ENCODE measurements around the gene DCUN1D2. TPM values are rescaled to one million over a fixed set of nuclear protein-coding genes. Genes with fewer than 3 reads are reported as not detected.

Gene DCUN1D2
- total and polyA plus RNA-seq, 10 of the 15 experiments (the other 5 are each of a cell fraction or from before 2014, with no cell fraction given), result 2.5 to 23.6 (median 9.3) TPM

GRCh38 chr13:113498905-113499304 is 8.4 kb upstream of the DCUN1D2 start:
- SMC1A ChIA-PET (ENCODE audit: uncharacterized antibody, unreplicated experiment), result no interaction called here
- CTCF ChIA-PET, result interaction anchor here (0.9 kb wide), 1 partner anchor 48 kb away, joined by 3 read pairs; no protein-coding TSS in a partner anchor
- DNase-seq (ENCODE audit: low read depth, low spot score), result no peak
- POLR2A ChIA-PET, result no interaction called here
- no TSS peak for BruUV-seq (replicated peaks)
- FAIRE-seq, result no peak
- TF ChIP-seq YBX1 (IDR thresholded peaks at IDR 0.05) (no peak), ETV6 (conservative IDR thresholded peaks at IDR 0.05 in 1 of 2, IDR thresholded peaks at IDR 0.05 in 1 of 2; ENCODE audit: borderline replicate concordance in 1 of 2, low read depth in 1 of 2) (no peak), BCL3 (IDR thresholded peaks at IDR 0.05; ENCODE audit: borderline replicate concordance, insufficient read depth, low read depth, low read length, poor library complexity, severe bottlenecking) (no peak), FOS (IDR thresholded peaks at IDR 0.05; ENCODE audit: borderline replicate concordance, extremely low read depth, insufficient read length) (no peak), NFIC (IDR thresholded peaks at IDR 0.05; ENCODE audit: low read depth, low read length) (no peak), CHD1 (IDR thresholded peaks at IDR 0.05; ENCODE audit: low read depth, low read length) (no peak), RELB (IDR thresholded peaks at IDR 0.05; ENCODE audit: low read depth) (no peak), CBX3 (IDR thresholded peaks at IDR 0.05; ENCODE audit: borderline replicate concordance, low read depth) (no peak), SRF (IDR thresholded peaks at IDR 0.05; ENCODE audit: low read depth in 2 of 2, low read length in 2 of 2) (no peak)
- TF ChIP-seq, protein P1, sequence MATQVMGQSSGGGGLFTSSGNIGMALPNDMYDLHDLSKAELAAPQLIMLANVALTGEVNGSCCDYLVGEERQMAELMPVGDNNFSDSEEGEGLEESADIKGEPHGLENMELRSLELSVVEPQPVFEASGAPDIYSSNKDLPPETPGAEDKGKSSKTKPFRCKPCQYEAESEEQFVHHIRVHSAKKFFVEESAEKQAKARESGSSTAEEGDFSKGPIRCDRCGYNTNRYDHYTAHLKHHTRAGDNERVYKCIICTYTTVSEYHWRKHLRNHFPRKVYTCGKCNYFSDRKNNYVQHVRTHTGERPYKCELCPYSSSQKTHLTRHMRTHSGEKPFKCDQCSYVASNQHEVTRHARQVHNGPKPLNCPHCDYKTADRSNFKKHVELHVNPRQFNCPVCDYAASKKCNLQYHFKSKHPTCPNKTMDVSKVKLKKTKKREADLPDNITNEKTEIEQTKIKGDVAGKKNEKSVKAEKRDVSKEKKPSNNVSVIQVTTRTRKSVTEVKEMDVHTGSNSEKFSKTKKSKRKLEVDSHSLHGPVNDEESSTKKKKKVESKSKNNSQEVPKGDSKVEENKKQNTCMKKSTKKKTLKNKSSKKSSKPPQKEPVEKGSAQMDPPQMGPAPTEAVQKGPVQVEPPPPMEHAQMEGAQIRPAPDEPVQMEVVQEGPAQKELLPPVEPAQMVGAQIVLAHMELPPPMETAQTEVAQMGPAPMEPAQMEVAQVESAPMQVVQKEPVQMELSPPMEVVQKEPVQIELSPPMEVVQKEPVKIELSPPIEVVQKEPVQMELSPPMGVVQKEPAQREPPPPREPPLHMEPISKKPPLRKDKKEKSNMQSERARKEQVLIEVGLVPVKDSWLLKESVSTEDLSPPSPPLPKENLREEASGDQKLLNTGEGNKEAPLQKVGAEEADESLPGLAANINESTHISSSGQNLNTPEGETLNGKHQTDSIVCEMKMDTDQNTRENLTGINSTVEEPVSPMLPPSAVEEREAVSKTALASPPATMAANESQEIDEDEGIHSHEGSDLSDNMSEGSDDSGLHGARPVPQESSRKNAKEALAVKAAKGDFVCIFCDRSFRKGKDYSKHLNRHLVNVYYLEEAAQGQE (IDR thresholded peaks at IDR 0.05; ENCODE audit: low read depth, low read length), result no peak
- TF ChIP-seq, protein P2, sequence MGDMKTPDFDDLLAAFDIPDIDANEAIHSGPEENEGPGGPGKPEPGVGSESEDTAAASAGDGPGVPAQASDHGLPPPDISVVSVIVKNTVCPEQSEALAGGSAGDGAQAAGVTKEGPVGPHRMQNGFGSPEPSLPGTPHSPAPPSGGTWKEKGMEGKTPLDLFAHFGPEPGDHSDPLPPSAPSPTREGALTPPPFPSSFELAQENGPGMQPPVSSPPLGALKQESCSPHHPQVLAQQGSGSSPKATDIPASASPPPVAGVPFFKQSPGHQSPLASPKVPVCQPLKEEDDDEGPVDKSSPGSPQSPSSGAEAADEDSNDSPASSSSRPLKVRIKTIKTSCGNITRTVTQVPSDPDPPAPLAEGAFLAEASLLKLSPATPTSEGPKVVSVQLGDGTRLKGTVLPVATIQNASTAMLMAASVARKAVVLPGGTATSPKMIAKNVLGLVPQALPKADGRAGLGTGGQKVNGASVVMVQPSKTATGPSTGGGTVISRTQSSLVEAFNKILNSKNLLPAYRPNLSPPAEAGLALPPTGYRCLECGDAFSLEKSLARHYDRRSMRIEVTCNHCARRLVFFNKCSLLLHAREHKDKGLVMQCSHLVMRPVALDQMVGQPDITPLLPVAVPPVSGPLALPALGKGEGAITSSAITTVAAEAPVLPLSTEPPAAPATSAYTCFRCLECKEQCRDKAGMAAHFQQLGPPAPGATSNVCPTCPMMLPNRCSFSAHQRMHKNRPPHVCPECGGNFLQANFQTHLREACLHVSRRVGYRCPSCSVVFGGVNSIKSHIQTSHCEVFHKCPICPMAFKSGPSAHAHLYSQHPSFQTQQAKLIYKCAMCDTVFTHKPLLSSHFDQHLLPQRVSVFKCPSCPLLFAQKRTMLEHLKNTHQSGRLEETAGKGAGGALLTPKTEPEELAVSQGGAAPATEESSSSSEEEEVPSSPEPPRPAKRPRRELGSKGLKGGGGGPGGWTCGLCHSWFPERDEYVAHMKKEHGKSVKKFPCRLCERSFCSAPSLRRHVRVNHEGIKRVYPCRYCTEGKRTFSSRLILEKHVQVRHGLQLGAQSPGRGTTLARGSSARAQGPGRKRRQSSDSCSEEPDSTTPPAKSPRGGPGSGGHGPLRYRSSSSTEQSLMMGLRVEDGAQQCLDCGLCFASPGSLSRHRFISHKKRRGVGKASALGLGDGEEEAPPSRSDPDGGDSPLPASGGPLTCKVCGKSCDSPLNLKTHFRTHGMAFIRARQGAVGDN (IDR thresholded peaks at IDR 0.05), result no peak
- WGBS (ENCODE audit: insufficient coverage, insufficient replicate concordance, low lambda C conversion rate, missing lambda C conversion rate), result 95% methylated on average over 6 of the region's 6 CpGs
- no peaks in the 10 kb centered on the region for H3K27me3 ChIP-seq (replicated peaks in 1 of 2; ENCODE audit: control insufficient read depth in 2 of 2, insufficient read depth in 2 of 2, low read length in 1 of 2)
- H3K36me3 ChIP-seq (ENCODE audit: control insufficient read depth in 2 of 2, insufficient read depth in 2 of 2, low read length in 1 of 2), result peaks cover 10 to 53% of the 10 kb centered on the region in 2 experiments
- no peak overlapping the region for H3K9ac ChIP-seq (ENCODE audit: control insufficient read depth, insufficient read depth, low read length)
- ATAC-seq, result no peak
- in situ Hi-C loops (cut with MboI), result no loop called here
- no peaks in the 10 kb centered on the region for H4K20me1 ChIP-seq (ENCODE audit: control insufficient read depth, insufficient read depth)
- no peaks in the 10 kb centered on the region for H3K9me3 ChIP-seq (replicated peaks; ENCODE audit: control insufficient read depth, insufficient read depth, low read length)
- intact Hi-C loops (cut with micrococcal nuclease; ENCODE audit: unreplicated experiment), result no loop called here
- peaks cover 13% of the 10 kb centered on the region for H3K79me2 ChIP-seq (ENCODE audit: control insufficient read depth, insufficient read depth, low read length)
- no peak overlapping the region for H2AFZ ChIP-seq (ENCODE audit: control insufficient read depth, low read depth, low read length)
- H3K4me3 ChIP-seq, result no peak overlapping the region
- RAD21 ChIA-PET (ENCODE audit: unreplicated experiment), result no interaction called here
- peaks cover 10% of the 10 kb centered on the region for H3K4me1 ChIP-seq (ENCODE audit: control insufficient read depth, insufficient read depth, low read length)
- no peak overlapping the region for H3K27ac ChIP-seq (ENCODE audit: control insufficient read depth, insufficient read depth)
- H3K4me2 ChIP-seq (ENCODE audit: control insufficient read depth, insufficient read depth), result no peak overlapping the region
